Mesendoderm (in vitro differentiated cells): ENCODE data around the gene THUMPD2.

Experiments
- DNase-seq: peaks from one replicate; pipeline ENCODE4 v3.0.0; 2013
- H2AK5ac ChIP-seq: 2 replicates; pipeline ENCODE4 v1.6.1; 2013; ENCODE audit warnings: low read length, inconsistent platforms
- H2BK120ac ChIP-seq: 2 replicates; pipeline ENCODE4 v1.6.1; 2013; ENCODE audit warnings: low read depth, mild to moderate bottlenecking, low read length, moderate library complexity, mixed read lengths
- H2BK15ac ChIP-seq: replicated peaks from 2 replicates; pipeline ENCODE4 v1.6.1; 2013; ENCODE audit warnings: low read depth, mild to moderate bottlenecking, moderate library complexity
- H2BK5ac ChIP-seq: 2 replicates; pipeline ENCODE4 v1.6.1; 2013; ENCODE audit warnings: low read length, inconsistent platforms
- H3K18ac ChIP-seq: 2 replicates; pipeline ENCODE4 v1.6.1; 2013; ENCODE audit warnings: mild to moderate bottlenecking, low read length, mixed read lengths
- H3K23ac ChIP-seq: one replicate; pipeline ENCODE4 v1.6.1; 2013; ENCODE audit warnings: low read length
- H3K27ac ChIP-seq: 2 replicates; pipeline ENCODE4 v1.5.1; 2013; ENCODE audit warnings: low read depth, mild to moderate bottlenecking, inconsistent platforms, low read length, moderate library complexity
- H3K27me3 ChIP-seq: 2 replicates; pipeline ENCODE4 v1.6.1; 2013; ENCODE audit warnings: low read length, control low read depth, mild to moderate bottlenecking, inconsistent platforms; ENCODE audit not compliant: insufficient read depth, poor library complexity
- H3K36me3 ChIP-seq: 2 replicates; pipeline ENCODE4 v1.6.1; 2013; ENCODE audit warnings: low read length, inconsistent platforms; ENCODE audit not compliant: control insufficient read depth, insufficient read depth
- H3K4ac ChIP-seq: one replicate; pipeline ENCODE4 v1.6.1; 2013; ENCODE audit warnings: low read depth, mild to moderate bottlenecking, low read length, moderate library complexity
- H3K4me1 ChIP-seq: 2 replicates; pipeline ENCODE4 v1.6.1; 2013; ENCODE audit warnings: low read depth, low read length, inconsistent platforms; ENCODE audit not compliant: control insufficient read depth
- H3K4me2 ChIP-seq: 2 replicates; pipeline ENCODE4 v1.6.1; 2013; ENCODE audit warnings: low read length
- H3K4me3 ChIP-seq: 2 replicates; pipeline ENCODE4 v1.5.1; 2013; ENCODE audit warnings: mild to moderate bottlenecking, low read length
- H3K56ac ChIP-seq: one replicate; pipeline ENCODE4 v1.6.1; 2013; ENCODE audit warnings: low read length
- H3K79me1 ChIP-seq: 2 replicates; pipeline ENCODE4 v1.6.1; 2013; ENCODE audit warnings: low read length, inconsistent platforms
- H3K79me2 ChIP-seq: 2 replicates; pipeline ENCODE4 v1.6.1; 2013; ENCODE audit warnings: mild to moderate bottlenecking, low read length; ENCODE audit not compliant: control insufficient read depth, insufficient read depth
- H3K9ac ChIP-seq: 2 replicates; pipeline ENCODE4 v1.6.1; 2013; ENCODE audit warnings: low read length, inconsistent platforms
- H4K5ac ChIP-seq: one replicate; pipeline ENCODE4 v1.6.1; 2013; ENCODE audit warnings: low read length
- H4K8ac ChIP-seq: one replicate; pipeline ENCODE4 v1.6.1; 2013; ENCODE audit warnings: low read depth, mild to moderate bottlenecking, control low read depth, low read length, moderate library complexity
- WGBS: extraction: QIAGEN DNeasy Blood & Tissue Kit; methylation state at CpG from one replicate; pipeline ENCODE4 v1.1.7; 2013; ENCODE audit warnings: low lambda C conversion rate, missing lambda C conversion rate; ENCODE audit not compliant: insufficient coverage; ENCODE audit errors: extremely low coverage; 5-methylcytosine and 5-hydroxymethylcytosine counted together

The THUMPD2 gene

GRCh38 chr2:39706312-39706711, 72.7 kb downstream of the THUMPD2 start:
- H3K56ac ChIP-seq, result no peak overlapping the region
- WGBS, result no CpG with 5 or more reads among the region's 1 CpG
- DNase-seq, result no peak
- H2AK5ac ChIP-seq, result no peak overlapping the region
- H3K9ac ChIP-seq, result no peak overlapping the region
- no peak overlapping the region for H3K23ac ChIP-seq
- H3K18ac ChIP-seq, result no peak overlapping the region
- no peak overlapping the region for H4K5ac ChIP-seq
- H3K27me3 ChIP-seq, result no peaks in the 10 kb centered on the region
- H3K27ac ChIP-seq, result no peak overlapping the region
- H3K79me1 ChIP-seq, result no peaks in the 10 kb centered on the region
- H2BK5ac ChIP-seq, result no peak overlapping the region
- H4K8ac ChIP-seq, result no peak overlapping the region
- H3K4me1 ChIP-seq, result no peaks in the 10 kb centered on the region
- no peak overlapping the region for H3K4me2 ChIP-seq
- H3K36me3 ChIP-seq, result no peaks in the 10 kb centered on the region
- no peak overlapping the region for H2BK120ac ChIP-seq
- H2BK15ac ChIP-seq, result no peak overlapping the region
- H3K4me3 ChIP-seq, result no peak overlapping the region
- no peak overlapping the region for H3K4ac ChIP-seq
- H3K79me2 ChIP-seq, result no peaks in the 10 kb centered on the region

DNA sequence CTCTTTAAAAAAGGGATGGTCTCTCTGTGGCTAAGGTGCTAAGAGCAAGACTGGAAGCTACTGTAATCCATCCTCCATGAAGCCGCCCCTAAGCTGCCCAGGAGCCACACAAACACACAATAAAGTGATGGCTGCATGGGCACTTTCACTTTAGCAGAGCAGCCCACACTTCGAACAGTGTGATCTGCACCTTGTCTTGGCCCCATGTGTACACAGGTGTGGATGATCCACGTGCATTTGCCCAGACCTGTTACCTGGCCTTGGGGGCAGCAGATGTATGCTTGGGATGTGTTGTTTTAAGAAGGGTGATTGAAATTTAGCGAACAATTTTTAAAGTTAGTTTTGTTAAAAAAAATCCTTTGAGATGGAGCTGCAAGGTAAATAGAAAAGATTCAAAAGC, 73.4 kb downstream of the THUMPD2 start:
- Histone ChIP-seq H3K4me2 (no peak overlapping the region), H2BK15ac (no peak overlapping the region), H3K79me1 (no peaks in the 10 kb centered on the region), H3K56ac (no peak overlapping the region), H2BK120ac (no peak overlapping the region), H3K9ac (no peak overlapping the region), H4K8ac (no peak overlapping the region), H3K4me3 (no peak overlapping the region), H3K79me2 (no peaks in the 10 kb centered on the region), H3K27me3 (no peaks in the 10 kb centered on the region), H2AK5ac (no peak overlapping the region), H3K27ac (no peak overlapping the region), H3K4me1 (no peaks in the 10 kb centered on the region), H4K5ac (no peak overlapping the region), H3K18ac (no peak overlapping the region), H3K4ac (no peak overlapping the region), H2BK5ac (no peak overlapping the region), H3K23ac (no peak overlapping the region), H3K36me3 (no peaks in the 10 kb centered on the region)
- 100% methylated on average over 1 of the region's 4 CpGs for WGBS
- DNase-seq, result no peak

GRCh38 chr2:39704540-39704939, 74.5 kb downstream of the THUMPD2 start:
- no CpG with 5 or more reads among the region's 3 CpGs for WGBS
- Histone ChIP-seq H2BK120ac (no peak overlapping the region), H3K4me2 (no peak overlapping the region), H3K4ac (no peak overlapping the region), H3K23ac (no peak overlapping the region), H3K4me3 (no peak overlapping the region), H3K18ac (no peak overlapping the region), H3K36me3 (no peaks in the 10 kb centered on the region), H3K79me1 (no peaks in the 10 kb centered on the region), H2BK5ac (no peak overlapping the region), H3K27me3 (no peaks in the 10 kb centered on the region), H3K27ac (no peak overlapping the region), H4K8ac (no peak overlapping the region), H4K5ac (no peak overlapping the region), H3K9ac (no peak overlapping the region), H3K79me2 (no peaks in the 10 kb centered on the region), H2BK15ac (no peak overlapping the region), H3K56ac (no peak overlapping the region), H2AK5ac (no peak overlapping the region), H3K4me1 (no peaks in the 10 kb centered on the region)
- no peak for DNase-seq

DNA sequence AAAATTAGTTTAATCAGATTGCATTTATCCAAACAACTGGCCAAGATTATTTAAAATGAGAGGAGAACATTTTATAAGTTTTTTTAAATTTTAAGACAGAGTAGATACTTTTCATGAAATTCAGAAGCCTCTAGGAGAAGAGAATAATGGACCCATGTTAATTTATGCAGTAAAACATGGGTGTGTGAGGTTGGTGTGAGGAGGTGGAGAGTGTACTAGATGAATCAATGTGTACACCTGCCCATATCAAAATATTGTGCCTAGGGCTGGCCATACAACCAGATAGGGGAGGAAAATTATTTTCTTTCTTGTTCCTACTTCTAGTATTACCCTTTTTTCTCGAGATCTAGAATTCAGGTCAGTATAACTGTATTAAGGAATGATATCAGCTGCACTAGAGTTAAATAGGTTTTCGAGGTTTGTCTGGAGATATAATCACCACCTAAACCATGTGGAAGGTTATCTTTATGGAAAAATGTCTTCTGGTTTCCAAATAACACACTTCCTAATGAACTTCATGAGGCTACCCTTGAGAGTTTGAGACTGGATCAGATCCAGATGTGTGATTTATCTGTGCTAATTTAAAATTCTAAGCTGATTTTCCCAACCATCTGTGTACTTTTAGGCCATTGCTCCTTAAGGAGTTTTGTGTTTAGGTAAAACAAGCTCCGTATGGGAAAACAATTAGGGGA, 75.7 kb downstream of the THUMPD2 start:
- no peak overlapping the region for H4K5ac ChIP-seq
- no peak overlapping the region for H2AK5ac ChIP-seq
- H3K23ac ChIP-seq, result no peak overlapping the region
- H3K36me3 ChIP-seq, result no peaks in the 10 kb centered on the region
- no peaks in the 10 kb centered on the region for H3K4me1 ChIP-seq
- no peak overlapping the region for H3K18ac ChIP-seq
- DNase-seq, result no peak
- H3K79me1 ChIP-seq, result no peaks in the 10 kb centered on the region
- no peak overlapping the region for H3K27ac ChIP-seq
- H3K4me3 ChIP-seq, result no peak overlapping the region
- H3K9ac ChIP-seq, result no peak overlapping the region
- no peak overlapping the region for H4K8ac ChIP-seq
- no peaks in the 10 kb centered on the region for H3K27me3 ChIP-seq
- no peak overlapping the region for H2BK5ac ChIP-seq
- H3K4ac ChIP-seq, result no peak overlapping the region
- no CpG with 5 or more reads among the region's 3 CpGs for WGBS
- no peak overlapping the region for H3K56ac ChIP-seq
- no peak overlapping the region for H2BK120ac ChIP-seq
- no peak overlapping the region for H3K4me2 ChIP-seq
- no peaks in the 10 kb centered on the region for H3K79me2 ChIP-seq
- H2BK15ac ChIP-seq, result no peak overlapping the region

DNA sequence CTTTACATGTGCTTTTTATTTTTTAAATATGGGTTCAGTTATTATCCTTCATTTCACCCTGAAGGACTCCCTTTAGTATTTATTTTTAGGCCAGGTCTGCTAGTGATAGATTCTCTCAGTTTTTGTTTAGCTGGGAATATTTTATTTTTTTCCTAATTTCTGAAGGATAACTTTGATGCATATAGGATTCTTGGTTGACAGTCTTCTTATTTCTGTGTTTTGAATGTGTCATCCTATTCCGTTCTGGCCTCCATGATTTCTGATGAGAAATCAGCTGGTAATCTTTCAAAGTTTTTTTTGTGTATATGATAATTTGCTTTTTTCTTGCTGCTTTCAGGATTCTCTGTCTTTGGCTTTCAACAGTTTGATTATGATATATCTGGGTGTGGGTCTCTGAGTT, 77.9 kb downstream of the THUMPD2 start:
- Histone ChIP-seq H3K4me2 (no peak overlapping the region), H3K4me1 (no peaks in the 10 kb centered on the region), H3K27ac (no peak overlapping the region), H4K8ac (no peak overlapping the region), H3K79me2 (no peaks in the 10 kb centered on the region), H3K9ac (no peak overlapping the region), H3K23ac (no peak overlapping the region), H3K56ac (no peak overlapping the region), H2BK5ac (no peak overlapping the region), H3K4me3 (no peak overlapping the region), H2BK15ac (no peak overlapping the region), H3K36me3 (no peaks in the 10 kb centered on the region), H3K4ac (no peak overlapping the region), H2AK5ac (no peak overlapping the region), H2BK120ac (no peak overlapping the region), H4K5ac (no peak overlapping the region), H3K27me3 (no peaks in the 10 kb centered on the region), H3K18ac (no peak overlapping the region), H3K79me1 (no peaks in the 10 kb centered on the region)
- no CpG with 5 or more reads among the region's 1 CpG for WGBS
- DNase-seq, result no peak

GRCh38 chr2:39697454-39697853, 81.6 kb downstream of the THUMPD2 start:
- Histone ChIP-seq H3K23ac (no peak overlapping the region), H3K36me3 (no peaks in the 10 kb centered on the region), H2AK5ac (no peak overlapping the region), H3K4me3 (no peak overlapping the region), H3K9ac (no peak overlapping the region), H3K79me2 (no peaks in the 10 kb centered on the region), H4K8ac (no peak overlapping the region), H3K18ac (no peak overlapping the region), H2BK120ac (no peak overlapping the region), H3K27ac (no peak overlapping the region), H3K4me2 (no peak overlapping the region), H3K4ac (no peak overlapping the region), H3K27me3 (no peaks in the 10 kb centered on the region), H3K56ac (no peak overlapping the region), H2BK5ac (no peak overlapping the region), H3K79me1 (no peaks in the 10 kb centered on the region), H2BK15ac (no peak overlapping the region), H3K4me1 (no peaks in the 10 kb centered on the region), H4K5ac (no peak overlapping the region)
- DNase-seq, result no peak
- WGBS, result no CpG with 5 or more reads among the region's 2 CpGs
